AG20443 (cell line): ENCODE measurements around the gene ABCG1.

Source experiments
- DNase-seq: peaks from one replicate; pipeline ENCODE4 v3.0.0; 2012; ENCODE audit warnings: low spot score, mixed read lengths

The ABCG1 gene

DNA sequence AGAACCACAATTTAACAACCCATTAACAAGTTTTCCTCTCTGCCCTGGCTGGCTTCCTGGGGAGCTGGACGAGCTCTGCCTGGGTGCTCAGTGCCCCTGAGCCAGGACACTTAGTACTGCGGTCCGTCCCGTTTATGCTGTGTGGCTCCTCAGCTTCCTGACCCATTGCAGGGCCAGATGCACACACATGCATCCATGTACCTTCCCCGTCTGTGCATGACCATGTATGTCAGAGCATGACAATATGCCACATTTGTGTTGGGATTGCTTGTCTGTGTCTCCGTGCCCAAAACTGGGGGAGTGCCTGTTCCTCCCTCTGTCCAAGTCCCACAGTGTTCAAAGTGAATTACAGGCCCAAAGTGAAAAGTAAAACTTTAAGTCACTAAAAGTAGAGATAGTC is 106.0 kb downstream of the ABCG1 start:
- no peak for DNase-seq

DNA sequence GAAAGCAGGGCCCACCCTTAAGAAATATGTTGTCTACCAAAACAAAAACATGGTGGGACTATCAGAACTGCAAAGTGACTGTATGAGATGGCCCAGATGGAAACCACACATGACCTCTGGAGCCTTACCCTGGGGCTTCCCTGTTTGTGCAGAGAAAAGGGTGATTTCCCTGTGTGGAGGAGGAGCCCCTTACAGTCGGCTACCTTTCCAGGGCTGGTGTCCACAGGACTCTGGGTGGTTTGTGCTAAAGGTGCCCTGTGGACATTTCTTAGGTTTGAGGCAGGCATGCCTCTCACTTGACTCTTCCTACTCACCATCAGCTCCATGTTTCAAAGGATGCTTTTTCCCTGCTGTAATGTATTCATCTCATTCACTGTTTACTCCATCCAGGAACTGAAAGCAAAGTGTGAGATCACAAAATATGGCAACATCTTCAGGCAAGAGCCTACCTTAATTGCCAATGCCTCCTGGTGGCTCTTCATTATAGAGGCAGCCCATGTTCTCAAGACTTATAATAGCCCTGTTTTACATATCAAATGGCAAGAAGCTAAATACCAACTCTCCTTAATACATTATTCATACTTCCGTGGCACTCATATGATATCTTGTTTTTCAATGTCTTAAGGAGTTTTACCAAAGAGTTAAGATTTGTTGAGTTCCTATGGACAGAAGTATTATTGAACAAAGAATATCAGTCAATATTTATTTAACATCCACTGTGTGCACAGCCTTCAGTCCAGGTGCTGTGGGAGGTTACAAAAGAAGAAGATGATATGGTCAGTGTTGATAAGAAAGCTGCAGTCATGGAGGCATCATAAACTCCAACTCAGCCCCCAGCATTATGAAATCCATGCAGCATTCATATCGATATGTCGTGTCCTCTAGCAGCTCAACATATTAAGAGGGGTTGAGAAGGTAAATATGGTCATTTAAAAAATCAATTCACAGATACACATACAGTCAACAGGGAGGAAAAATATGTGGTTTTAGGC is 111.7 kb downstream of the ABCG1 start:
- no peak for DNase-seq

DNA sequence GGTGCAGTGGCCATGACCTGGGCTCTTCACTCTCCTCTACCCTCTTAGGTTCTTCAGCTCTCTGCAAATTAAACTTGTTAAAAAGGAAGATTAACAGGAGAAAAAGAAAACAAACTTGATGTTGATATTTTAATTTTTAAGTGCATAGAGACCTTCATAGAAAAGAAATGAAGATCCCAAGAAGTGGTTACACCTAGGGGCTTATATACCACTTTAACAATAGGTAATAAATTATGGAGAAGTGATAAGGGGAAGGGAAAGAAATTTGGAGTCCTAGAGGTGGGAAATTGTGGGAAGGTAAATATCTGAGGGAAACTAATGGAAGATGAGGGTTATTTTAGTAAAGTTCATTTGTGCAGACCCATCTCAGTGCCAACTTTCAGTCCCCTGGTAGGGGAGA is 112.7 kb downstream of the ABCG1 start:
- no peak for DNase-seq

DNA sequence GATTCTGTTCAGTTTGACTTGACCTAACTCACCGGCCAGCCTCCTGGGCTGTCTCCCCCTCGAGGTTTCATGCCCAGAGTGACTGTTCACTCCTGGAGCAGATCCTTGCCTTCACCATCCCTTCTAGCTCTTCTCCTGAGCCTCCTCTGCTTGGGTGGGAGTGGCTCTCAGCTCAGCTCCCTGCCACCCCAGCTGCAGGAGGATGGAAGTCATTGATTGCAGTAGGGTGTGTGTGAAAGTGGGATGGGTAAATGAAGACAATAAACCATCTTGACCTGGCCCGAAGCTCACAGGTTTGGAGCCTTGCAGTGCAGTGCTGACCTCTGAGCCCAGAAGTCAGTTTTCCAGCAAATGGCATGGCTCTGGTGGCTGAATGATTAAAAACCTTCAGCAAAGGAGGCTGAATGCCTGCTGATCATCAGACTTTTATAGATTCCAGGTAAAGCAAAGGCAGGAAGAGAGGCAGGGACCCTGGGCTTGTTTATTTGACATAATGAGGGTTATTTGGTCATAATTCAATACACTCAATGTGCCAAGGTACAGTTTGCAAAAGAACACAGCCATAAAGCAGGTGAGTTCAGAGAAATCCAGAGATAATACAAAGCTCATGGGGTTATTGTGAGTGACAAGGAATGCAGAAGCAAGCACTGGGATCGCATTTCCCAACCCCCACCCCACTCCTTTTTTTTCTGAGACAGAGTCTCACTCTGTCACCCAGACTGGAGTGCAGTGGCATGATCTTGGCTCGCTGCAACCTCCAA is 113.8 kb downstream of the ABCG1 start:
- peak; percentile 2 for DNase-seq

DNA sequence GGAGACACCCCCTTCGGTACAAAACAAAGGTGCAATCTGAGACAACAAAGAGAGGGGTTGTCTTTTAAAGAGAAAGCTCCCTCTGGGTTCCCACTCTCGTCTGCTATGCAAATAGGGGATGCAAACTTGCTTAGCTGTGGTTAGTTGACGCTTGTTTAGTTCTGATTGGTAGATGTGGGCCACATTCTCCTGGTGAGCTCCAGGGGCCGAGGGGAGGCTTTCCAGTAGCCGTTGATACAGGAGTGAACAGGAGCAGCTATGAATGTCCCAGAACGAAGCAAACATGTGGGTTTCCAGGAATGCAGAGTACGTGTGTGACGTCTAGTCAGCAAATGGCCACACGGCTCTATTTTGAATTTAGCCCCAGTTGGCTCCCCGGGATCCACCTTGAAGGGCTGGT is 117.1 kb downstream of the ABCG1 start:
- no peak for DNase-seq

DNA sequence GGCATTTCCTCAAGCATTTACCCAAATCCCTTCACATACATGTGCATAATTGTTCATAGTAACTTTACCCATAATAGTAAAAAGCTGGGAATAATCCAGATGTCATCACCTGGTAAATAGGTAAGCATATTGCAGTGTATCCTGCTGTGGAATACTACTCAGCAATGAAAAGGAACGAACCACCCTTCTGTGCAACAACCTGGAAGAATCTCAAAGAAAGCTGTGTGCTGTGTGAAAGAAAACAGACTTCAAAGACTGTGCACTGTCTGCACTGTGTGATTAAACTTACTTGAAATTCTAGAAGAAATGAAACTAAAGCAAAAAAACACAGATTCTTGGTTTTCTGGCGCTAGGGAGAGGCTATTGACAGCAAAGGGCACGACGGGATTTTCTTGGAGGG is 118.3 kb downstream of the ABCG1 start:
- no peak for DNase-seq

DNA sequence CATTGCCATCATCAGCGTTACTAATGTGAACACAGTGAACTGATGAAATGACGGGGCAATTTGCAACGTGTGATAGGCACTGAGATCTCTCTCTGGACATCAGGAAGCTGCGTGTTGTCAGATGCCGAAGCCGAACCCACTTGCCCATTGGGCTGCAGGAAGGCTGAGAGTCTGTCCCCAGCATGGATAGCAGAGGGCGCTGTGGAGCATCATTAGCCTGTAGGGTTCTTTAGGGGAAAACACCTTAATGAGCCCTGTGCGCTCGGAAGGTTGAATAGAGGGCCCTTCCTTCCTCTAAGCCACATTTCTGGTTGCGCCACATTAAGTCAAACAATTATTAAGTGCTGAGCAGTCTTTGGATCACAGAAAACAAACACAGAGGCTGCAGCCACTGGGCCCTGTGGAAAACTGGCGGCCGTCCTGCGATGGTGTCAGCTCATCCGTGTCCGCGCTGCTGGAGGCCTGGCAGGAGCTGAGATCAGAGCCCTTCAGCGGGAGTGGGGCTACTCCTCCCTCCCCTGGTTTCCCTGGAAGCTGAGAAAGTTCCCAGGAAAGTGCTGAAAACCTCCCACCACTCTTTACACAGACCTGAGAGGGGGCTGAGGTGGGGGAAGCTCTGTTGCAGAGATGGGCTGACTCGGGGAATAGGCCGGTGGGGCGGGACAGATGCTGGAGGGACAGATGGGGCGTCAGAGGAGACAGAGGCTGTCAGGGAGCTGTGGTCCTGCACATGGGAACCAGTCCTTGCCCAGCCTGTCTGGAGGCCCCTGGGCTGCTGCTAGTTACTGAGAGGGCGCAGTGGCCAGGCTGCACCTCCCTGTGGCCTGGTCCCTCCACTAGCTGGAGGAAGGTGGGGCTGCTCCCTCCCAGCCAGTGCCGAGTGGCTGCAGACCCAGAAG is 119.1 kb downstream of the ABCG1 start:
- peak; percentile 54 for DNase-seq

DNA sequence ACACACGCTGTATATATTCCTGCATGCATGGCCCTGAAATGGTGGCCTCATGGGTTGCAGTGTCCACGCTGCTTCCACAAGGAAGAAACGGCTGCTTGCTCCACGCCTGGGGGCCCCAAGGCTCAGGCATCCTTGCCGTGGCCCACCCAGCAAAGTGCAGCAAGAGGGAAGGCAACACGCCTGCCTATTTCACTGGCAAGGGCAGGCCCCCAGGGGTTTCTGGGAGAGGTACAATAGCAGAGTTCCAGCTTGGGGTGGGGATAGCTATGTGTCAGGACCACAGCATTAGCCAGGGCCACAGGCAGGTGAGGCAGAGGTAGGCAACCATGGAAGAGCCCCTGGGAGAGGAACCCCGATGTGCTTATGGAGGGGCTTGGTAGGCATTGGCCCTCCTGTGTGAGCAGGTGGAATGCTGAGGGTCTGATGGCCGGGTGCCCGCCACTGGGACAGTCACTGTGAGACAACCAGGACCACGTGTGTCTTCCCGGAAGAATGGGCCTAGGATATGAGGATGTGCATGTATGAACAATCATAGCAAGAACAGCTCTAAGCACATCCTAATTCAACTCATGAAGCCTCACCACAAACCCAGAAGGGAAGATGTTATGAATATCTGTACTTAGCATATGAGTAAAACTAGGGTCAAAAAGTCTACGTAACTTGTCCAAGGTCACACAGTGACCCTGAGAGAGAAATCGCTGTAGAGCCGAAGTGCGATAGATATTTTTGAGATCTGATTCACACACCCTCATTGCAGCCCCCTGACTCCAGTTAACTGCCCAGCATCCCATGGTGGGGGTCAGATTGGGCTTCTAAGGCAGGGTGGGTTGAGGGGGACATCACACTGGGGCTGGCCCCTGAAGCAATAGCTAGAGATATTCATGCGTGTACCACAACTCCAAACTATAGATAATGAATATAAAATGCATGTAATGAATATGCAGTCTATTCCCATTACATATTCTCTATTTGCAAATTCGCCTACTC is 120.1 kb downstream of the ABCG1 start:
- DNase-seq = no peak

DNA sequence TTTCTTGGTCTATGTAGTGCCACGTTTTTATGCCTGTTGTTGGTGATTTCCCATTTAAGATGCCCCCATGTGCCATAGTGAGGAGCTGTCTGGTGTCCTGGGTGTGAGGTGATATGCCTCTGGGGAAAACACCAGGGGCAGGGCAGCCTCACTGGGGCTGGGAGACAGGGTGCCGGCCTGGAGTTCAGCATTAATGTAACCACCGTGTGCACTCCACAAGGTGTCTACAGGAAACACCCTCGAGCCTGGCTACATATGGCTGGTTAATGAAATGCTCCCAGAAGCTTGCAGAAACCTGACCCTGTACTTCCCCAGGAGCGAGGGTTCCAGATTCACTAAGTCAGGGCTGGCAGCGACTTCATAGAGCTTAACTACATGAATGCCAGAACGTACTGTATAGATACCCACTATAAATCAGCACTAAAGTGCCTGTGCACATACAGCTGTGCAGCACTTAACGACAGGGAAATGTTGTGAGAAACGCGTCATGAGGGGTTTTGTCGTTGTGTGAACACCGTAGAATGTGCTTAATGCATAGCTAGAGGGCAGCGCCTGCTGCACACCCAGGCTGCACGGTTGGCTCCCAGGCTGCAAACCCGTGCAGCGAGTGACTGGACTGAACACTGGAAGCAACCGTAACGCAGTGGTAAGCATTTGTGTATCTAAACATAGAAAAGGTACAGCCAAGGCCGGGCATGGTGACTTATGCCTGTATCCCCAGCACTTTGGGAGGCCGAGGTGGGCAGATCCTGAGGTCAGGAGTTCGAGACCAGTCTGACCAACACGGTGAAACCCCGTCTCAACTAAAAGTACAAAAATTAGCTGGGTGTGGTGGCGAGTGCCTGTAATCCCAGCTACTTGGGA is 121.5 kb downstream of the ABCG1 start:
- no peak for DNase-seq

DNA sequence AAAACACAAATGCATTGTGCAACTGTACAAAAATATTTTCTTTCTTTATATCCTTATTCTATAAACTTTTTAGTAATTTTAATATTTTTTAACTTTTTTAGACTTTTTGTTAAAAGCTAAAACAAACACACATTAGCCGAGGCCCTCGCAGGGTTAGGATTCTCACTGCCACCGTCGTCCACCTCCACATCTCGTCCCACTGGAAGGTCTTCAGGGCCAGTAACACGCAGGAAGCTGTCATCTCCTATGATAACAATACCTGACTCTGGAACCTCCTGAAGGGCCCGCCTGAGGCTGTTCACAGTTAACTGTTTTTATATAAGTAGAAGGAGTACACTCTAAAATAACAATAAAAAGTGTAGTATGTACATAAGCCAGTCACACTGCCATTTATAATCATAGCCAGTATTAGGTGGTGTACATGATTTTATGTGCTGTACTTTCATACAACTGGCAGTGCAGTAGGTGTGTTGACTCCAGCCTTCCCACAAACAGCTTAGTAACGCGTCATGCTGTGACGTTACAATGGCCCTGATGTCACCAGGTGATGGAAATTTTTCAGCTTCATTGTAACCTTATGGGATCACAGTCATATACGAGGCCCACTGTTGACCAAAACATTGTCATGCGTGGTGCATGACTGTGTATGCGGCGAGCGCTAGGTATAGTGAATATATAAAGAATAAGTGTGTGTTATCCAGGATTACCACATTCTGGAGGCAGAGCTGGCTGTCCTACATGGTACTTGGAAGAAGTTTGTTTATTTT is 123.0 kb downstream of the ABCG1 start:
- DNase-seq = no peak

DNA sequence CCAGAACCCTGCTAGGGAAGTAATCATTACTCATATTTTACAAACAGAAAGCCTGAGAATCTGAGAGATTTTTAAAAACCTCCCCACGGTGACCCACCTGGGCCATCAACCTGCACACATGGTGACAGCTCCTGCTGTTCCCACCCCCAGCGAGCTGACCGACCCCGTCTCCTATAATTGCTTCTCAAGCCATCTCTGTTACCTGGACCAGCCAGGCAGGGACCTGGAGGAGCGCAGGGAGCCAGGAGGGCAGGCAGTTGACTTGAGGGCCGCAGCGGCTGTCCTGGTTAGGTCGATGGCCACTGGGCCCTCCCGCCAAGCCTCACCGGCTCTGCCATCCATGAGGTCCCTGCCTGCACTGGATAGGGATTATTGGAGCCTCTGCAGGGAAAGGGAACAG is 124.2 kb downstream of the ABCG1 start:
- no peak for DNase-seq

DNA sequence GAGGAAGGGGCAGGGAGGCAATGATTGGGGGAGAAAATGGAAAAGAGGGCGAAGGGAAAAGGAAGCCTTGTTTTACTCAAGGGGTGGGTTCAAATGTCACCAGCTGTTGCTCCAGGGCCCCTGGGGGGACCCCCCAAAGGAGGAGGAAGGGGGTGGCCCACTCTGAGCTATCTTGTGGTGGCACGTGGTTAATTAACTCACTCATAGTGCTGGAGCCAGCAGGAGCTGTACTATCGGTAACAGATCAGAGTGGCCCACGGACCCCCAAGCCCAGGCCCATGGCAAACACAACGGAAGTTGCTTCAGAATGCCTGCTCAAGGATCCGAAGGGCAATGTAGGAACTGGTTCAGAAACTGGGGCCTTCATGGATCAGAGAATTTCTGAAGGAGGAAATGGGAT is 124.6 kb downstream of the ABCG1 start:
- DNase-seq = no peak

DNA sequence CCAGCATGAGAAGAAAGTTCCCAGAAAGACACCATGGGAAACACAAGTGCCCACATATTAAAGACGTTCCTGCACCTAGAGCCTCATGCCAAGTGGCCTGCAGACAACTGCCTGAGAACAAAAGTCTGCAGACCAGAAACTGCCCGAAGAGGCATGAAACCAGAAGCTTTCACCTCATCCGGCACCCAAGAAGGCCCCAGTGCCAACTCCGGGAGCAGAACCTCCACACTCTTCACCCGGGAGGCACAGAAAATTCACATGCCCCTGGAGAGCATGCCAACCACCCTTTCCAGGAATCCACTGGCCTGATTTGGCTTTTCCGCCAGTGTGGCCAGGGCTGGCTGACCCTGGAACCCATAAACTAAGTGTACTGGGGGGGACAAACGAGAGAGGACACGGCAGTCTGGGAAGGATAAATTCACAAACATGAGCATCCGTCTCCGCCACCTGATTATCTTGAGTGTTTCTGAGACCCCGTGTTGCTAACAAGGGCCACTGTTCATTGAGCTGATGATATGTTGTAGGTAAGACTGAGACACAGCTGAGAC is 125.1 kb downstream of the ABCG1 start:
- DNase-seq = no peak

DNA sequence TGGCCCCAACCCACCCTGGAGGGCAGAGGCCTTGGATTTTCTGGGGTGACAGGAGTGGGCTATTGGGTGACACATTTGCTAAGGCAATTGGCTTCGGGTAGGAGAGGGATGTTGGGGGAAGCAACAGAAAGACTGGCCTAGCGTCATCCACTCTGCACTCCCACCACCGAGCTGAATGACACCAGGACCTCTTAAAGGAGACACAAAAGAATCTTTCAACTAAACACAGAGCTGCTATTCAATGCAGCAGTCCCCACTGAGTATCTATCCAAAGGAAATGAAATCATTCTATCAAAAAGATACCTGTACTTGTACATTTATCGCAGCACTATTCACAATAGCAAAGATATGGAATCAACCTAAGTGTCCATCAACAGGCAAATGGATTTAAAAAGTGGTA is 125.7 kb downstream of the ABCG1 start:
- no peak for DNase-seq

DNA sequence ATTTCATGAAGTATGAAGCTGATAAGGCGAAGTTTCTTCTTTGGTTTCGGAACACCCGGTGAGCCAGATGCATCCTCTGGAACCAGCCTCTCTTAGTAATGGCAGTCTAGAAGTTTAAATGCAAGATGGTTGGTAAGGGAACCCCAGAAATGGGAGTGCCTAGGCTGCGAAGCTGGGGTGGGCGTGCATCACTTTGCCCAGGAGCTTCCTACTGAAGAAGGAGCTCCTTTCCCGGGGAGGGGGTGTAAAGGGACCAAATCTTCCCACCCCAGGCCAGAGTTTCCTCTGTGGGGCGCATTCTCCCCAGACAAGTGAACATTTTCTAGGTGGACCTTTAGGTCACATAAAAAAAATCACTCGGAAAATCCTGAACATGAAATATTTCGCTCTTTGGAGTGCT is 127.5 kb downstream of the ABCG1 start:
- DNase-seq = peak; percentile 2
